HG02973 (cell line): ENCODE results near the gene PDIK1L.
A peak's percentile ranks its signal among the peaks of the same experiment; 100 is the strongest.
"Not testable (repeated sequence)": the region's sequence is repeated elsewhere in the genome, so short reads cannot be mapped to it uniquely, and the experiment has no call there.

ENCODE experiments used
- ATAC-seq: cut with Tn5 transposase; IDR thresholded peaks from one replicate; pipeline ENCODE4 v1.9.1; 2021; ENCODE audit warnings: moderate library complexity; ENCODE audit not compliant: unreplicated experiment

The PDIK1L gene

DNA sequence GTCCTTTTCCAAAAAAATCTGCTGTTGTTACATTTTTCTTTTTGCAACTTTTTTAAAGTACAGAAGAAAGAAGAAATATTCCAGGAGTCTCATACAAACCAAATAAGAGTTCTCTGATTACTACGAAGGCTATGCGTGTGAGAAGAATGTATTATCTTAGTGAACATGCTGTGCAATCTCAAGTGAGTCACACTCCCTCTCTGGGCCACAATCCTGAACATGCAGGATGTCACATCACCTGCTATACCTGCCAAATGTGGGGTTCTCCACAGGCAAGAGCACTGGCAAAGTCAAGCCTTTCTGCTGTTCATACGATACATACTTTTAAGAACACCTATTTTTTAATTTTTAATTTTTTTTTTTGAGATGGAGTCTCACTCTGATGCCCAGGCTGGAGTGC, 22.5 kb upstream of the PDIK1L start:
- no peak for ATAC-seq

DNA sequence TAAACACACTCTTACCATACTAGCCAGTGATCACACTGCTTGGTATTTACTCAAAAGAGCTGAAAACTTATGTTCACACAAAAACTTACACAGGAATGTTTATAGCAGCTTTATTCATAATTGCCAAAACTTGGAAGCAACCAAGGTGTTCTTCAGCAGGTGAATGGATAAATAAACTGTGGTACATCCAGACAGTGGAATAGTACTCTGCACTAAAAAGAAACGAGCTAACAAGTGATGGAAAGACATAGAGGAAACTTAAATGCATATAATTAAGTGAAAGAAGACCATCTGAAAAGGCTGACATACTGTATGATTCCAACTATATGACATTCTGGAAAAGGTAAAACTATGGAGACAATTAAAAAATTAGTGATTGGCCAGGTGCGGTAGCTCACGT, 20.7 kb upstream of the PDIK1L start:
- ATAC-seq = no peak

DNA sequence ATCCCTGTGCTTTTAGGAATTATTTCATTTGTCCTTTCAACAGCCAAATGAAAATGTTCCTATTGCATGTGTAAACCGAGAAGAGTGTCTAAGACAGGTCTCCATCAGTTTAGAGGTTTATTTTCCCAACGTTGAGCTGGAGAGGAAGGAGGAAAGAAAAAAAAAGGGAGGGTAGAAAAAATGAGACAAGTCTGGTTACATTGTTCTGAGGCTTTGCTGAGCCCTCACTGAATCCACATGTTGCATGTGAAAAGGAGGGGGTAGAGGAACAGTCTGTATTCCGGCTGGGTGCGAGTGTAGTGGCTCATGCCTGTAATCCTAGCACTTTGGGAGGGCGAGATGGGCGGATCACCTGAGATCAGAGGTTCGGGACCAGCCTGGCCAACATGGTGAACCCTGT, 19.2 kb upstream of the PDIK1L start:
- no peak for ATAC-seq

DNA sequence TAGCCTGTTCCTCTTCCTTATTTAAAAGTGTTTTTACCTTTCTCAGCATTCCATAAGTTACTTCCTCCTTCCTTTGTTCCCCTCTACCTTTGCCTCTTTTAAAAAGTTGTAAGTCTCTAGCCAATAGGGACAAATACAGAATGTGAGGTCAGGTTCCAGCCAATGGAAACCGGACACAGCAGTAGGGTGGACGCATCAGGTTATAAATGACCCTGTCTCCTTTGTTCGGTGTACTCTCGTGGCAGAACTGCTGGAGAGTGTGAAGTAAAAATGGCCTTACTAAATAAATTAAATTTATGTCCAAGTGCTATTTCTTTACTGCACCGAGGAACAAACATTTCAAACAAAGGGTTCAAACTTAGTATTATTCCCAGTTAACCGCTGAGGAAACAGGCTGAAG, 18.1 kb upstream of the PDIK1L start:
- not testable (repeated sequence) for ATAC-seq

GRCh38 chr1:26094076-26094669, 17.5 kb upstream of the PDIK1L start:
- ATAC-seq = no peak

GRCh38 chr1:26094677-26095383, 16.8 kb upstream of the PDIK1L start:
- no peak for ATAC-seq

- no peak for ATAC-seq
Observed at GRCh38 chr1:26096471-26096870, 15.2 kb upstream of the PDIK1L start.

DNA sequence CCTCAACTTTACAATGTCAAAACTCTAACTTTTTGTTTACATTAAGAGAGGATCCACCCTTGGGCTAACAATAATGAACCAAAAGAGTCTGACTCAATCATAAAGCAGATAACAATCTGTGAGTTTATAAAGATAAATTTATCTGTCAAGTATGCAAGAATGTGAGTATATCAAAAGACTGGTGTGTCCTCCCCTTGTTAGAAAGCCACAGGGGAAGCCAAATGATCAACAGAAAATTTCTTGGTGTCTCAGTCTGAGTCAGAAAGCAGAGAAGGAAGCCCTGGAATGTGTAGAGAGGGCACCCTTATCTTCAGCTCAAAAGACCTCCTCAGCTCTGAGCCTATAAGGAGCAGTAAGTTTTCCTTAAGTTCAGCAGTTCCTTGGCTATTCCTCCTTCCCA, 13.9 kb upstream of the PDIK1L start:
- no peak for ATAC-seq

DNA sequence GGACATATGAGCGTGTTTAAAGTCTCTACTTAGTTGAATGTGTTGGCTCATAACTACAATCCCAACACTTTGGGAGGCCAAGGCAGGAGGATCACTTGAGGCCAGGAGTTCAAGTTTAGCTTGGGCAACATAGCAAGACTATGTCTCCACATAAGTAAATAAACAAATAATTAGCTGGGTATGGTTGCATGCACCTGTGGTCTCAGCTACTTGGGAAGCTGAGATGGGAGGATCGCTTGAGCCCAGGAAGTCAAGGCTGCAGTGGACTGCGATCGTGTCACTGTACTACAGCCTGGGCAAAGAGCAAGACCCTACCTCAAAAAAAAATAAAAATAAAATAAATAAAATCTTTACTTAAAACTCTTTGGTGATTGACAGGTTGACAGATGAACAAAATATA, 13.0 kb upstream of the PDIK1L start:
- ATAC-seq = no peak

- ATAC-seq = no peak
Observed at GRCh38 chr1:26099780-26100179, 11.8 kb upstream of the PDIK1L start.

DNA sequence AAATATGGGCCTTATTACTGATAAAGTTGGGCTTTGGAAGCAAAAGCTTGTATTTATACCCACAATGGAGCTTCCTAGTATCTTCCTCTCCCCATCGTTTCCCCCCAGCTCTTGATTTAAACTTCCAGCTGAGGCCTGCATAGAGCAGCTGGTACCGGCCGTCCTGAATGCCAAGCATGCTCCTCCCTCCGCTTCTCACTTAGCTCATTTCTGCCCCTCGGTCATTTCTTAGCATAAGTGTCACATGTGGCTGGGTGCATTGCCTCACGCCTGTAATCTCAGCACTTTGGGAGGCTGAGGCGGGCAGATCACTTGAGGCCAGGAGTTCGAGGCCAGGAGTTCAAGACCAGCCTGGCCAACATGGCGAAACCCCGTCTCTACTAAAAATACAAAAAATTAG, 11.4 kb upstream of the PDIK1L start:
- not testable (repeated sequence) for ATAC-seq

- no peak for ATAC-seq
Observed at GRCh38 chr1:26102119-26102518, 9.5 kb upstream of the PDIK1L start.

DNA sequence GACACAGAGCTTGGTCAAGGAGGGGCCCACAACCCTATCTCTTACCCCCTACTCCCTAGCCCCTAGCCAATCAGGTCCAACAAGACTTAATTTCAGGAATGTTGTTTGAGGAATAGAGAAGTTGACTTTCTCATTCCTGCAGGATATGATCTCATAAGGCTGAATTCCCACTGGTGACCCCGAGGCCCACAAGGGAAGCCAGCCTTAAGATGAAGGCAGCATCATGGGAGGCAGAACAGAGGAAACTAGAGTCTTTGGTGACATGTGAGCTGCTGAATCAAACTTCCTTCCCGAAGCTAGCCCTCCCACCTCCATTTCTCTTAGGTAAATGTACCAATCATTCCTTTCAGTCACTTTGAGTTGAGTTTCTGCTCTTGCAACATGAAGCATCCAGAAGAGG, 9.1 kb upstream of the PDIK1L start:
- no peak for ATAC-seq

GRCh38 chr1:26105226-26105548, 6.4 kb upstream of the PDIK1L start:
- not testable (repeated sequence) for ATAC-seq

- no peak for ATAC-seq
Observed at GRCh38 chr1:26109229-26110164, 2.1 kb upstream of the PDIK1L start.

GRCh38 chr1:26110731-26111529, 694 bp upstream of the PDIK1L start:
- ATAC-seq = peak; percentile 38

DNA sequence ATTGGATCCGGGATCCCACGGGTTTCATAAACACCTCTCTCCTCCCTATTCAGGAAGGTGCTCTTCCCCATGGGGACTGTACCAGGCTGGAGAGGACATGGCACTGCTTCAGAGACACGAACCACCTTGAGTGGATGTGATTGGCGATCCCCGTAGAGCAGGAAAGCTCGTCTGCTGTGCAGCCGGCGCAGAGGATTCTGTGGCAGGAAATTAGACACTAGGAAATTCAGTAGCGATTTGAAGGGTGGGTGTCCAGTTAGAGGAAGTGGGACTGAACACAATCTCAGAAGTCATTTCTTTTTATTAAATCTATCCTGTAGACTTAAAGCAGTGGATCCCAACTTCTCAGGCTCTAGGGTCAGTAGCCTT, 767 bp downstream of the PDIK1L start:
- ATAC-seq = peak; percentile 2

GRCh38 chr1:26114165-26114927, 2.7 kb downstream of the PDIK1L start:
- no peak for ATAC-seq

GRCh38 chr1:26119892-26120608, 8.4 kb downstream of the PDIK1L start:
- no peak for ATAC-seq
